ENCODE measurements around the gene FNTB.

GRCh38 chr14:65096323-65097089 lies 109.8 kb downstream of the FNTB start:
- TF ChIP-seq GATA3 (IDR thresholded peaks at IDR 0.05; ENCODE audit: low read depth, low read length) = no peak
- no peak for TF ChIP-seq GATA2 (IDR thresholded peaks at IDR 0.05; ENCODE audit: low read depth, low read length)
